Measurements from ENCODE around the gene C1QTNF1.
"Not testable (repeated sequence)": the region's sequence is repeated elsewhere in the genome, so short reads cannot be mapped to it uniquely, and the experiment has no call there.

The C1QTNF1 gene

GRCh38 chr17:79022507-79022991 is 1.4 kb upstream of the C1QTNF1 start:
- DNase-seq (ENCODE audit: low read depth in 3 of 3, low spot score in 1 of 3): no peak

- no peak for DNase-seq (ENCODE audit: low read depth in 3 of 3, low spot score in 1 of 3)
Observed at GRCh38 chr17:79023180-79023705, 726 bp upstream of the C1QTNF1 start.

GRCh38 chr17:79024901-79025737 is 1.1 kb downstream of the C1QTNF1 start:
- DNase-seq (ENCODE audit: low read depth in 3 of 3, low spot score in 1 of 3): no peak

- no peak for DNase-seq (ENCODE audit: low read depth in 3 of 3, low spot score in 1 of 3)
Observed at GRCh38 chr17:79026376-79027273, 2.7 kb downstream of the C1QTNF1 start.

GRCh38 chr17:79027274-79027924 is 3.4 kb downstream of the C1QTNF1 start:
- DNase-seq (ENCODE audit: low read depth in 3 of 3, low spot score in 1 of 3): no peak

GRCh38 chr17:79027925-79028491 is 4.0 kb downstream of the C1QTNF1 start:
- no peak for DNase-seq (ENCODE audit: low read depth in 3 of 3, low spot score in 1 of 3)

- DNase-seq (ENCODE audit: low read depth in 3 of 3, low spot score in 1 of 3): no peak
Observed at GRCh38 chr17:79028496-79029326, 4.7 kb downstream of the C1QTNF1 start.

- DNase-seq (ENCODE audit: low read depth in 3 of 3, low spot score in 1 of 3): no peak
Observed at GRCh38 chr17:79029327-79030009, 5.5 kb downstream of the C1QTNF1 start.

- not testable (repeated sequence) for DNase-seq (ENCODE audit: low read depth in 3 of 3, low spot score in 1 of 3)
Observed at GRCh38 chr17:79030636-79031035, 6.7 kb downstream of the C1QTNF1 start.

GRCh38 chr17:79031996-79032875 is 8.3 kb downstream of the C1QTNF1 start:
- no peak for DNase-seq (ENCODE audit: low read depth in 3 of 3, low spot score in 1 of 3)

- DNase-seq (ENCODE audit: low read depth in 3 of 3, low spot score in 1 of 3): no peak
Observed at GRCh38 chr17:79033046-79033616, 9.2 kb downstream of the C1QTNF1 start.

GRCh38 chr17:79033741-79034501 is 10.0 kb downstream of the C1QTNF1 start:
- no peak for DNase-seq (ENCODE audit: low read depth in 3 of 3, low spot score in 1 of 3)

- DNase-seq (ENCODE audit: low read depth in 3 of 3, low spot score in 1 of 3): no peak
Observed at GRCh38 chr17:79034931-79035485, 11.0 kb downstream of the C1QTNF1 start.

GRCh38 chr17:79035686-79036085 is 11.7 kb downstream of the C1QTNF1 start:
- DNase-seq (ENCODE audit: low read depth in 3 of 3, low spot score in 1 of 3): no peak

- DNase-seq (ENCODE audit: low read depth in 3 of 3, low spot score in 1 of 3): no peak
Observed at GRCh38 chr17:79036181-79036580, 12.2 kb downstream of the C1QTNF1 start.

- DNase-seq (ENCODE audit: low read depth in 3 of 3, low spot score in 1 of 3): no peak
Observed at GRCh38 chr17:79036596-79036995, 12.6 kb downstream of the C1QTNF1 start.

- no peak for DNase-seq (ENCODE audit: low read depth in 3 of 3, low spot score in 1 of 3)
Observed at GRCh38 chr17:79038545-79039135, 14.7 kb downstream of the C1QTNF1 start.
